Renal cortex interstitium (tissue), 11 donors: Measurements from ENCODE around the gene MAD2L2. TPM values are rescaled to one million over a fixed set of nuclear protein-coding genes. Genes with fewer than 3 reads are reported as not detected.

Experiments
- DNase-seq, 11 donors: peaks; one replicate each; pipeline ENCODE4 v3.0.0-alpha.2; 2013; ENCODE audit warnings: low read depth in 9 of 11, low spot score in 4 of 11; ENCODE audit errors: extremely low read depth in 1 of 11
- polyA plus RNA-seq, 3 donors: library from polyadenylated mRNA; unstranded; fragments of 120-200 nt; gene quantifications; one replicate each; pipeline ENCODE4 v1.2.1, GENCODE V29; 2013; ENCODE audit not compliant: insufficient read length in 3 of 3

The MAD2L2 gene
- polyA plus RNA-seq, 3 donors: 41.1 to 52.2 (median 44.7) TPM

- no peak for DNase-seq
Measured at GRCh38 chr1:11693024-11693590, 12.2 kb upstream of the MAD2L2 start.

DNA sequence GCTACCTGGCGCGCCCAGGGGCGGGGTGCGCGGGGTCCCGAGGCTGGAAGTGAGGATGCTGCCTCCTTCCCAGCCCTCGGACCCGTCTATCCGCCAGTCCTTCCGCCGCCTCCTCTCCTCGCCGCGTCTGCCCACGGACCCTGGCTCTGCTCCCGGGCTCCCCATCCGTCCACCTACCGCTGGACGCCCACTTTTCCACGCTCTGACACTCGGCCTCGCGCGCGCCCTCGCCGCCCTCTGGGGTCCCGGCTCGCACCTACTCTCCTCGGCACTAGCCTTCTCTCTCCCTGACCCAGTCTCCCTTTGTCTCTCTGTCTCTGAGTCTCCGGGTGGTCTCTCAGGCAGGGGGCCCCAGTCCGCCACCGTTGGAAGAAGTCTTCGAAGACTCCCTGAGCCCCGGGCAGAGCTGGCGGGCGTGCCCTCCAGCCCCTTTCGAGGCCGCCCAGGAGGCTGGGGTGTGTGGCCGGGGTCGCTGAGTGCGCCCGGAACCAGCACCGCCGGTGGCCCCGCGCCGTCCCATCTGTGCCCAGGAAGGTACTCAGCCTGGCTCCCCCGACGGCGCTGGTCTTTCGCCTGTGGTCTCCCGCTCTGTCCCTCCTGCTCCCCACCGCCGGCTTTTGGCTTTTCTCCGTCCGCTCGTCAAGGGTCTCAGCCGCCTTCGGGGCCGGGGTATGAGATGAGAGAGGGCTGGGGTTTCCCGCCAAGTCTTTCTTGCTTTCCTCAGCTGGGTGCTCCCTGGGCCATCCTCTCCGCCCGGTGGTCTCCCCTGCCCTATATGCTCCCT, 11.2 kb upstream of the MAD2L2 start:
- DNase-seq: no peak

GRCh38 chr1:11691302-11691914, 10.5 kb upstream of the MAD2L2 start, which contains the start of gene DRAXIN:
Gene DRAXIN, plus strand, starts transcription at chr1:11691710. Its CDS starts 14,549 bp downstream, at chr1:11706259.
- peak in 1 of 11 donors; percentile 41 for DNase-seq

DNA sequence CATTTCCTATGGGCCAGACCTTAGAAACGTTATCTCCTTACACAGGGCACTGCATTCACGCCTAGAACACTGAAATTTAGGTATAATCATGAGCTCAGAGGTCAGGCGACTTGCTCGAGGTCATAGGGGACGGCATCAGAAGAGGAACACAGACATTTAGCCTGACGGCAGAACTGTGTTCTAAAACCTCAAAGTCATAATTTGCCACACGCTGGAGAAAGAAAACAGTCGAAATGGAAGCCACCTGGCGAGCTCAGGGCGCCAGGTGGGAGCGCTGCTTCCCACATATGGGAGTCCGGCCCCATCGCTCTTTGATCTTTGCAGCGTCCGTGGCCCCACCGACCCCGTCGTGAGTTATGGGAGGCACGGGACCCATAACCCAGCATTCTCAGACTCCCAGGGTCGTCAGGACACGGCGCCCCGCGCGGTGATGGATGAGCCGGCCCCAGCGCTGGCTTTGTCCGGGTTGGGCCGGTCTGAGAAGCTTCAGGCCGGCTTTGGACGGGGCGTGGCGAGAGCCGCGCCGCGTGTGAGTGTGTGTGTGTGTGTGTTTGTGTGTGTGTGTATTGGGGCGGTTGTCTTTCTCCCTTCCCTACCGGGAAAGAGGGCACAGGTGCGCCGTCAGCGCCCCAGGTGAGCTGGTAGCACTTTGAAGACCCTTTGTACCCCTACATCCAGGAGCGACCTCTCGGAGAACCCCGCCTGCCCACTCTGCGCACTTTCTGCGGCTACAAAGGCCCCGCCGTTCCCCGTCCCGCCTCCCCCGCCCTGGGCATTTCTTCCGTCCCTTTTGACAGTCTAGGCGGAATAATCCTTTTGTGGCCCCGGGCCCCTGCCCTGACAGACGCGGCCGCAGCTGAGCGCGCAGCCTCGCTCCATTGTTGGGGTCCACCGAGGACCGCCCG, 9.7 kb upstream of the MAD2L2 start:
- DNase-seq: peak in 6 of 11 donors; percentile 52 to 68 (median 61)

DNA sequence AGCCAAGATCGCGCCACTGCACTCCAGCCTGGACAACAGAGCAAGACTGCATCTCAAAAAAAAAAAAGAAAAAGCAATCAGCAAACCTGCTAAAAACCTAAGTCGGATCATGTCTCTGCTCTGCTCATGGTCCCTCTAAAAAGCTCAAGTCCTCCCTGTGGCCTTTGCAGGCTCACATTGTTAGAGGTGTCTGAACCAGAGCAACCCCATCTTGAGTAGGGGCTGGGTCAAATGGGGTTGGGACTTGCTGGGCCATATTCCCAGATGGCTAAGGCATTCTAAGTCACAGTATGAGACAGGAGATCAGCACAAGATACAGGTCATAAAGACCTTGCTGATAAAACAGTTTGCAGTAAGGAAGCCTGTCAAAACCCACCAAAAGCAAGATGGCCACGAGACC, 7.6 kb upstream of the MAD2L2 start:
- DNase-seq: no peak

DNA sequence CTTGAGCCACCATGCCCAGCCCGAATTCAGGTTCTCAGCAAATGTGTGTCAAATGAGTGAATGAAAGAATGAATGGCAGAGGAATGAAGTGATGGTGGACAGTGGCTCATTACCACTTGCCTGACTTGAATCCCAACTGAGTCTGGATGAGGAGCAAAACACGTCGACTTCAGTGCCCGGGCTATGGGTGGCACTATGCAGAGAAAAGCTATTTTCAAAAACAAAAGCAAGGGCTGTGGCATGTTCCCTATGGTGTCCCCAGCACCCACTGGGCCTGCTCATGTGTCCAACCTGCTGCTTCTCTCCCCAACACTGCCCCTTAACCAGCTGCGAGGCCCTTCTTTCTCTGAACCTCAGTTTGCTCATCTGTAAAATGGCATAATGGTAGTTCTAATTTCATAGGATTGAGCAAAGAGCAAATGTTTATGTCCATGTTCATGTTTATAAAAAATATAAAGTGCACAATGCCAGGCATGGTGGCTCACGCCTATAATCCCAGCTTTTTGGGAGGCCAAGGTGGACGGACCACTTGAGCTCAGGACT, 4.3 kb upstream of the MAD2L2 start:
- DNase-seq: no peak

DNA sequence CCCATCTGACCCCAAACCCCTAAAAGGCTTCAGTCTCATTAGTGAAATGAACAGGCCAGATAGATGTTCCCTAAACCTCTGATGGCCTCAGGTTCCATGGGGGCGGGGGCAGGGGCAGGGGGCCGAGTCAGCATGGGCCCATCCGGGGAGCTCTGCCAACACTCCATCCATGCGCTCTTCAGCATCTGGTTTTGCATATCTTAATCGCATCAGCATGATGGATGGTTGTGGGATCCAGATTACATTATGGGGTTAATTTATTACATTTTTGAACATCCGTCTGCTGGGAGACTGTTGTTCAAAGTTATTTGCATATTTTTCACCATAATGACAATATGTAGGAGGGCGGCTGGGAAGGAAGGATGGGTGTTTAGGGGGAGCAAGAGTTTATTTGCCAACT, 3.1 kb upstream of the MAD2L2 start:
- no peak for DNase-seq

DNA sequence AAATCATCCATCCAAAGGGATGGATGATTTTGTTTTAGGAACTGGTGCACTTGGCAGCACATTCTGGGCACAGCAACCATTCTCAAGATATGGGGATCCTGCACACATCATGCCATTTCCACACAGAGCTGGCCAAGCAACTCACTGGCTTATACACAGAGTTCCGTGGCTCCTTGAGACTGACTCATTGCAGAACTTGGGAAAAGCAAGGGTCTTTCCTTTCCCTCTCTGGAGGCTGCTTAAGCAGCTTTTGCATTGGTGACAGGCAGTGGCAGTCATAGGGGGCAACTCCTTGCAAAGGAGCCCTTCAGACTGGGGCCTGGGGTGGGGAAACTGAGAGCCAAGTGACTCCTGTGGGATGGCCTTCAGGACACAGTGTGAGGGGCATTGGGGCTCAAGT, 1.9 kb upstream of the MAD2L2 start:
- DNase-seq: no peak

DNA sequence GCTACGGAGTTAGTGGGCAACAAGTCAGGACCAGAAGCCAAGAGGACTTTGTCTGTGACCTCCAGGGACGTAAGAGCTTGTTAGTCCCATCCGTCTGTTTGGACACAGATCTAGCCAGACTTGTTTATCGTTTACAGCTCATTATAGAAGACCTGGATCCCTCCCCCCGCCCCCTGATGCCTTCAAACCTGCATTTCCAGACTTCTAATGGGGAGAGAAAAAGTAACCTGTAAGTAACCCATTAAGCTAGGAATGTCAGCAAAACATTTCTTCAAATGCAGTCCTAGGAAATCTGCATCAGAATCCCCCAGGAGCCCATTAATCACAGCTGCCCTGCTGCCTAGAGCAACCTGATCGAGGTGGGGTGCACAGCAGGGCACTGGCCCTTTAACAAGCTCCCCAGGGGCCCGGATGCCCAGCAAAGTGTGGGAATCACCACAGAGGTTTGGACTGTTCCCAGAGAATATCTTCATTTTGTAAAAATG, 1.4 kb upstream of the MAD2L2 start:
- no peak for DNase-seq

GRCh38 chr1:11680270-11681070, 478 bp downstream of the MAD2L2 start:
- DNase-seq: peak in 2 of 11 donors; percentile 22 to 56

DNA sequence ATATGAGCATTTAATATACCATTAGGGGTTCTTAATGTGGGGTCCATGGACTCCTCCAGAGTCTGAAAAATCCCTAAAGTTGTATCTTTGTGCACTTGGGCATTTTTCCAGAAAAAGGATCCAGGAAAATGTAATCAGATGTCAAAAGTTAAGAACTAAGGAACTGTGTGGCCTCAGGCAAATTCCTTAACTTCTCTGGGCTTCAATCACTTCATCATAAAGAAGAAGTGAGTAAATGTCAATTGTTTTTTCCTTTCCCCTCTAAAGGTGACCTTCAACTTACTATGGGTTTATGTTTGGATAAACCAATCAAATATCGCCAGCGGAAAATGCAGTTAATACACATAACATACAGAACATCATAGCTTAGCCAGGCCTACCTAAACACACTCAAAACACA, 2.5 kb downstream of the MAD2L2 start:
- no peak for DNase-seq

DNA sequence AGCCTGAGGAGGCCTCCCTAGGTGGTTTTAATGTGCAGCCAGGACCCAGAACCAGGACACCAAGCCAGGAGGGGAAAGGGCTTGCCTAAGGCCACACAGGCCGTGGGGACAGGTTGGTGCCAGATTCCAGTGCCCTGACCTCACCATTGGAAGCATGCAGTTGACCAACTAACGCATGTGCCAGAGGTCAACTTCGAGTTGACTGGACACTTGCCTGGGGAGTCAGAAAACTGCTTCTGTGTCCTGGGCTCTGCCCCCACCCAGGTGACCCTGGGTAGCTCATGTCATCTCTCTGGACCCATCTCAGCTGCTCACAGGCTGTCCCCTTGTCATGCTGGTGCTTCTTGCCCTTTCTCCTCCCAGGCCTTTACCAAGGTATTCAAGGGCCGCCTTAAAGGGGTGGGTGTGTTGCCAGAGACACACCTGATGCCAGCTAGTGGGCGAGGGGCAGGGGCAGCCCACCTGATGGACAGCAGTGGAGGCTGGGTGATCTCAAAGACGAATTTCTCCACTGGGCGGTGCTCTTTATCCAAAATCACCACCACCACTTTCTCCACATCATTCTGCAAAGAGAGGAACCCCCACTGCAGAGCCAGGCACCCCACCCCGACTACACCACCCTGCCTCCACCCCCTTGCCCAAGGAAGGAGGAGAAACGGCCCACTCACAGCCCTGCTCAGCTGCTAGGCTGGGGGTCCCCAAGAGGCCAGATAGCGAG, 4.4 kb downstream of the MAD2L2 start:
- DNase-seq: no peak

DNA sequence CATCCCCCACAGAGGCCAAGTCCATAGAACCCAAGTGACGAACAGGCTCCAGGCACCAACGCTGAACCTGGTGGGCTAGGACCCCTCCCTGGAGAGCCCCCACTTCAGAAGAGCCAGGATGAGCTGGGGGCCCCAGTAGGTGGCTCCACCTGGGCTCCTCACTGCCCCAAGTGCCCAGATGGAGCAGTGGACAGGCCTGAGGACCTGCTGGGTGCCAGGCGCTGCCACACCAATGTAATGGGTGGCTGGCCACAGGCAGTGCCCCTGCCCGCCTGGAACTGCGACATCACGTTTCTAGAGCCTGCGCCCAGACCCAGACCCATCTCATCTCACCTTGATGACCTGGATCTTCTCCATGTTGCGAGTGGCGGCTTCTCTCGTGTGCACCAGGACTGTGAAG, 5.6 kb downstream of the MAD2L2 start:
- no peak for DNase-seq

DNA sequence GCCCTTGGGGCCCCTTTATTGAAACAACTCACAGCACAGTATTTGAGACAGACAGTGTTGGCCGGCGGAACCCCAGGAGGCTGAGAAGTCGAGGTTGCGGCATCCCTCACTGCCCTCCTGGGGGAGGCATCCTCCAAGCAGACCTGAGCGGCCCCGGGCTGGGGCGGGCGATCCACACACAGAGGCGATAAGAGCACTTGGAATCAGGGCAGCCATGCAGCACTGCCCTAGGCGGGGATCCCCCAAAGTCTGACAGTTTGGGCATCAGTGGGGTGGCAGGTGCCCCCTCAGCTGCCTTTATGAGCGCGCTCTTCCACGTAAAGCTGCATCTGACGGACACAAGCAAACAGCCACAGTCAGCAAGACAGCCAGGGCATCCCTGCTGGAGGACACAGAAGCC, 6.5 kb downstream of the MAD2L2 start:
- no peak for DNase-seq

DNA sequence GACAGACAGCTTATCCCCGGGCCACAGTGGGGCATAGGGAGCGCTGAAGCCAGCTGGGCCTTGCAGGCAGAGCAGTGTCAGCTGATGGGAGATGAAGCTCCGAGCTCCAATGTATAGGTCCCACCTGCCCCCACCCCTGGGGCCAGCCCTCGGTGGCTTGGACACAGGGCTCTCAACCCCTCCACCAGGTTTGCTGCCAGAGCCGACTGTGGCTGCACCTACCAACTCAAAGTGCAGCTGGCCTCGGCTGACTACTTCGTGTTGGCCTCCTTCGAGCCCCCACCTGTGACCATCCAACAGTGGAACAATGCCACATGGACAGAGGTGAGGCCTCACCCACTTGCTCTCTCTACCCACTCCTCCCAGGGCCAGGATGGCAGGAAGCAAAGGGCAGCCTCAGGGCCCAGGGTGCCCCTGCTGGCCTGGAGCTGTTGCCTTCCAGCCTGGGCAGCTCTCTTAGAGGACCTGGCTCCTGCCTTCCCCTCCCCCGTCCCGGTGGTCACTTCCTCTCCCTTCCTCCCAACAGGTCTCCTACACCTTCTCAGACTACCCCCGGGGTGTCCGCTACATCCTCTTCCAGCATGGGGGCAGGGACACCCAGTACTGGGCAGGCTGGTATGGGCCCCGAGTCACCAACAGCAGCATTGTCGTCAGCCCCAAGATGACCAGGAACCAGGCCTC, 7.7 kb downstream of the MAD2L2 start:
- DNase-seq: no peak

GRCh38 chr1:11671544-11672286, 9.2 kb downstream of the MAD2L2 start:
- no peak for DNase-seq
